GM18505 (cell line): Measurements from ENCODE around the gene EXOC4.

ENCODE experiments used
- ATAC-seq: cut with Tn5 transposase; IDR thresholded peaks from one replicate; pipeline ENCODE4 v1.9.1; 2021; ENCODE audit not compliant: unreplicated experiment
- POLR2A ChIP-seq: IDR thresholded peaks from 4 replicates; pipeline ENCODE4 v1.6.1; 2011; ENCODE audit warnings: borderline replicate concordance; ENCODE audit not compliant: insufficient read depth, insufficient read length; ENCODE audit errors: extremely low read depth

The EXOC4 gene

GRCh38 chr7:134042307-134042706, 789.4 kb downstream of the EXOC4 start:
- no peak for TF ChIP-seq POLR2A
- ATAC-seq = no peak

- TF ChIP-seq POLR2A = no peak
- no peak for ATAC-seq
Observed at GRCh38 chr7:134044682-134045081, 791.8 kb downstream of the EXOC4 start.

GRCh38 chr7:134045716-134046115, 792.8 kb downstream of the EXOC4 start:
- ATAC-seq = no peak
- TF ChIP-seq POLR2A = no peak

GRCh38 chr7:134046594-134047128, 793.8 kb downstream of the EXOC4 start:
- no peak for TF ChIP-seq POLR2A
- no peak for ATAC-seq

- TF ChIP-seq POLR2A = no peak
- ATAC-seq = no peak
Observed at GRCh38 chr7:134047675-134048074, 794.8 kb downstream of the EXOC4 start.

- TF ChIP-seq POLR2A = no peak
Observed at GRCh38 chr7:134048166-134048565, 795.3 kb downstream of the EXOC4 start.

GRCh38 chr7:134051020-134051419, 798.1 kb downstream of the EXOC4 start:
- ATAC-seq = no peak
- TF ChIP-seq POLR2A = no peak

More at GRCh38 chr7:134048166-134048565, 795.3 kb downstream of the EXOC4 start:
- ATAC-seq = no peak

- no peak for ATAC-seq
- TF ChIP-seq POLR2A = no peak
Observed at GRCh38 chr7:134056816-134057215, 803.9 kb downstream of the EXOC4 start.

- ATAC-seq = no peak
- TF ChIP-seq POLR2A = no peak
Observed at GRCh38 chr7:134058521-134058920, 805.6 kb downstream of the EXOC4 start.

GRCh38 chr7:134058980-134059379, 806.1 kb downstream of the EXOC4 start:
- TF ChIP-seq POLR2A = no peak
- ATAC-seq = no peak

- TF ChIP-seq POLR2A = no peak
- ATAC-seq = no peak
Observed at GRCh38 chr7:134059921-134060320, 807.0 kb downstream of the EXOC4 start.

- no peak for ATAC-seq
- TF ChIP-seq POLR2A = no peak
Observed at GRCh38 chr7:134060874-134061273, 808.0 kb downstream of the EXOC4 start.

- ATAC-seq = no peak
- TF ChIP-seq POLR2A = no peak
Observed at GRCh38 chr7:134062460-134062859, 809.6 kb downstream of the EXOC4 start.

- no peak for TF ChIP-seq POLR2A
- ATAC-seq = no peak
Observed at GRCh38 chr7:134065415-134065814, 812.5 kb downstream of the EXOC4 start.

GRCh38 chr7:134067164-134067563, 814.3 kb downstream of the EXOC4 start:
- no peak for TF ChIP-seq POLR2A
- ATAC-seq = no peak
